OCI-LY1 (cell line): Measurements from ENCODE around the gene IL1RN.

Experiments used
- H2AFZ ChIP-seq: fragments of 200-600 bp; sonication (generic), shearing (Covaris generic); 2 replicates; pipeline ENCODE4 v1.6.0; 2014; ENCODE audit warnings: antibody characterized with exemption, mild to moderate bottlenecking, low read length
- H3F3A ChIP-seq: fragments of 200-600 bp; sonication (generic), shearing (Covaris generic); 2 replicates; pipeline ENCODE4 v1.6.0; 2014; ENCODE audit warnings: mild to moderate bottlenecking, antibody characterized with exemption, low read length, moderate library complexity; ENCODE audit not compliant: insufficient read depth
- H3K27ac ChIP-seq: fragments of 200-600 bp; sonication (generic); 2 replicates; pipeline ENCODE4 v1.5.1; 2014; ENCODE audit warnings: low read length, mixed run types, mild to moderate bottlenecking, low read depth; ENCODE audit not compliant: poor library complexity, severe bottlenecking
- H3K27me3 ChIP-seq: fragments of 200-600 bp; sonication (generic); 2 replicates; pipeline ENCODE4 v1.6.0; 2014; ENCODE audit warnings: antibody characterized with exemption, mild to moderate bottlenecking, low read length, moderate library complexity; ENCODE audit not compliant: insufficient read depth
- H3K36me3 ChIP-seq: fragments of 200-600 bp; sonication (generic); 2 replicates; pipeline ENCODE4 v1.6.1; 2014; ENCODE audit warnings: mild to moderate bottlenecking, antibody characterized with exemption, low read length, moderate library complexity, mixed read lengths; ENCODE audit not compliant: insufficient read depth
- H3K4me1 ChIP-seq: fragments of 200-600 bp; sonication (generic); 2 replicates; pipeline ENCODE4 v1.5.1; 2014; ENCODE audit warnings: mild to moderate bottlenecking, low read length, moderate library complexity; ENCODE audit not compliant: insufficient read depth, severe bottlenecking
- H3K4me2 ChIP-seq: fragments of 200-600 bp; sonication (generic), shearing (Covaris generic); 2 replicates; pipeline ENCODE4 v1.6.1; 2014; ENCODE audit warnings: low read length
- H3K4me3 ChIP-seq: fragments of 200-600 bp; sonication (generic); 2 replicates; pipeline ENCODE4 v1.5.1; 2014; ENCODE audit warnings: low read length, low read depth, mild to moderate bottlenecking, mixed read lengths; ENCODE audit not compliant: poor library complexity, severe bottlenecking
- H3K79me2 ChIP-seq: fragments of 200-600 bp; shearing (Covaris generic); 2 replicates; pipeline ENCODE4 v1.6.1; 2016; ENCODE audit warnings: mixed run types, low read length, mixed read lengths; ENCODE audit not compliant: insufficient read depth
- H3K9ac ChIP-seq: fragments of 200-600 bp; sonication (generic), shearing (Covaris generic); 2 replicates; pipeline ENCODE4 v1.6.1; 2014; ENCODE audit warnings: mild to moderate bottlenecking, low read length, mixed read lengths
- H3K9me2 ChIP-seq: fragments of 200-600 bp; sonication (generic), shearing (Covaris generic); 2 replicates; pipeline ENCODE4 v1.6.1; 2014; ENCODE audit warnings: low read depth, mild to moderate bottlenecking, low read length, mixed read lengths
- H3K9me3 ChIP-seq: fragments of 200-600 bp; shearing (Covaris generic); 2 replicates; pipeline ENCODE4 v1.6.1; 2014; ENCODE audit warnings: low read length, mixed read lengths
- H4K20me1 ChIP-seq: fragments of 200-600 bp; sonication (generic), shearing (Covaris generic); 2 replicates; pipeline ENCODE4 v1.6.0; 2016; ENCODE audit warnings: mild to moderate bottlenecking, low read length; ENCODE audit not compliant: insufficient read depth
- EZH2 ChIP-seq: fragments of 200-600 bp; sonication (generic), shearing (Covaris generic); IDR thresholded peaks from 2 replicates; pipeline ENCODE4 v1.8.0; 2017; ENCODE audit warnings: borderline replicate concordance, mixed run types, mild to moderate bottlenecking, antibody characterized with exemption, low read length, moderate library complexity, mixed read lengths
- TF ChIP-seq, protein P1 (sequence below): fragments of 200-600 bp; sonication (generic), shearing (Covaris generic); IDR thresholded peaks from 2 replicates; pipeline ENCODE4 v1.5.1; 2017; ENCODE audit warnings: mild to moderate bottlenecking, antibody characterized with exemption, low read length, moderate library complexity, mixed read lengths

IL1RN gene

DNA sequence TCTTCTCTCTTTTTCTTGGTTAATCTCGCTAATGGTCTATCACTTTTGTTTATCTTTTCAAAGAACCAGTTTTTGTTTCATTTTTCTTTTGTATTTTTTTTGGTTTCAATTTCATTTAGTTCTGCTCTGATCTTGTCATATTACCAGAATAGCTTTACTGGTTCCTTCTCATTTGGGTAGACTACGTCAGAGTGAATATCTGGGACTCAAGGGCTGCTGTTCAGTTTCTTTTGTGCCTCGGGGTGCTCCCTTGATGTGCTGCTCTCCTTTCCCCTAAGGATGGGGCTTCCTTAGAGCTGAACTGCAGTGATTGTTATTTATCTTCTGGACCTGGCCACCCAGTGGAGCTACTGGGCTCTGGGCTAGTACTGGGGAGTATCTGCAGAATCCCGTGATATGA, 29.4 kb upstream of the IL1RN start:
- no peak overlapping the region for H3K4me2 ChIP-seq
- H3K4me3 ChIP-seq = no peak overlapping the region
- H3K9me2 ChIP-seq = no peaks in the 10 kb centered on the region
- H3F3A ChIP-seq = no peaks in the 10 kb centered on the region
- H3K9ac ChIP-seq = no peak overlapping the region
- H3K27ac ChIP-seq = no peak overlapping the region
- no peaks in the 10 kb centered on the region for H4K20me1 ChIP-seq
- H3K9me3 ChIP-seq = no peaks in the 10 kb centered on the region
- no peaks in the 10 kb centered on the region for H3K79me2 ChIP-seq
- TF ChIP-seq EZH2 = no peak
- TF ChIP-seq, protein P1, sequence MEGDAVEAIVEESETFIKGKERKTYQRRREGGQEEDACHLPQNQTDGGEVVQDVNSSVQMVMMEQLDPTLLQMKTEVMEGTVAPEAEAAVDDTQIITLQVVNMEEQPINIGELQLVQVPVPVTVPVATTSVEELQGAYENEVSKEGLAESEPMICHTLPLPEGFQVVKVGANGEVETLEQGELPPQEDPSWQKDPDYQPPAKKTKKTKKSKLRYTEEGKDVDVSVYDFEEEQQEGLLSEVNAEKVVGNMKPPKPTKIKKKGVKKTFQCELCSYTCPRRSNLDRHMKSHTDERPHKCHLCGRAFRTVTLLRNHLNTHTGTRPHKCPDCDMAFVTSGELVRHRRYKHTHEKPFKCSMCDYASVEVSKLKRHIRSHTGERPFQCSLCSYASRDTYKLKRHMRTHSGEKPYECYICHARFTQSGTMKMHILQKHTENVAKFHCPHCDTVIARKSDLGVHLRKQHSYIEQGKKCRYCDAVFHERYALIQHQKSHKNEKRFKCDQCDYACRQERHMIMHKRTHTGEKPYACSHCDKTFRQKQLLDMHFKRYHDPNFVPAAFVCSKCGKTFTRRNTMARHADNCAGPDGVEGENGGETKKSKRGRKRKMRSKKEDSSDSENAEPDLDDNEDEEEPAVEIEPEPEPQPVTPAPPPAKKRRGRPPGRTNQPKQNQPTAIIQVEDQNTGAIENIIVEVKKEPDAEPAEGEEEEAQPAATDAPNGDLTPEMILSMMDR = no peak
- H3K27me3 ChIP-seq = no peaks in the 10 kb centered on the region; the same call in 1 of the 2 replicates
- no peak overlapping the region for H2AFZ ChIP-seq
- no peaks in the 10 kb centered on the region for H3K36me3 ChIP-seq
- H3K4me1 ChIP-seq = no peaks in the 10 kb centered on the region

DNA sequence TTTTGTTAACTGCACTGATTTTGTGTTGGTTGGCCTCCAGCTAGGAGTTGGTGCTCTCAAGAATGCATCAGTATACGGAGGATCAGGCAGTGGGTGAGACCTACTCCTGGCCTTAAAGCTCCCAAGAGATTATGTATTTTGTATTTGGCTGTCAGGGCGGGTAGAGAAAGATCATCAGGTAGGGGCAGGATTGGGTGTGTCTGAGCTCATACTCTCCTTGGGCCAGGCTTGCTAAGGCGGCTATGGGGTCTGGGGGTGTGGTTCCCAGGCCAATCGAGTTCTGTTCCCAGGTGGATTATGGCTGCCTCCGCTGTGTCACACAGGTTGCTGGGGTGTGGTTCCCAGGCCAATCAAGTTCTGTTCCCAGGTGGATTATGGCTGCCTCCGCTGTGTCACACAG, 28.9 kb upstream of the IL1RN start:
- H3K9me2 ChIP-seq = no peaks in the 10 kb centered on the region
- no peaks in the 10 kb centered on the region for H3K4me1 ChIP-seq
- TF ChIP-seq, protein P1 = no peak
- TF ChIP-seq EZH2 = no peak
- no peaks in the 10 kb centered on the region for H3K9me3 ChIP-seq
- H4K20me1 ChIP-seq = no peaks in the 10 kb centered on the region
- no peak overlapping the region for H2AFZ ChIP-seq
- no peaks in the 10 kb centered on the region for H3K79me2 ChIP-seq
- no peak overlapping the region for H3K9ac ChIP-seq
- no peak overlapping the region for H3K27ac ChIP-seq
- H3K4me3 ChIP-seq = no peak overlapping the region
- no peak overlapping the region for H3K4me2 ChIP-seq
- no peaks in the 10 kb centered on the region for H3F3A ChIP-seq
- H3K36me3 ChIP-seq = no peaks in the 10 kb centered on the region
- H3K27me3 ChIP-seq = no peaks in the 10 kb centered on the region; the same call in 1 of the 2 replicates

DNA sequence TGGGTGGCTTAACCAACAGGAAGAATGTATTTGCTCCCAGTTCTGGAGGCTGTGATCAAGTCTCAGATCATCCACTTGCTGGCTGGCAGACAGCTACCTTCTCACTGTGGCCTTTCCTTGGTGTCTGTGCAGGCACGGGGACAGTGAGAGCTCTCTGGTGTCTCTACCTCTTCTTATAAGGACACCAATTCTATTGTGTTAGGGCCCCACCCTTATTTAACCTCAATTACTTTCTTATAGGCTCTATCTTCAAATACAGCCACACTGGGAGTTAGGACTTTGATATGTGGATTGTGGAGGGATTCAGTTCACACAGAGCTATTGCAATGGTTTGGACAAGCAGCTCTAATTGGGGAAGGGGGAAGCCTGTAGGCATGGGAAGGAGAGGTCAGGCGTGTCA, 25.3 kb upstream of the IL1RN start:
- Histone ChIP-seq H2AFZ (no peak overlapping the region), H3K36me3 (no peaks in the 10 kb centered on the region), H3K27ac (no peak overlapping the region), H3K4me3 (no peak overlapping the region), H3K27me3 (no peaks in the 10 kb centered on the region; the same call in 1 of the 2 replicates), H3K9ac (no peak overlapping the region), H3K9me2 (no peaks in the 10 kb centered on the region), H3K4me1 (no peaks in the 10 kb centered on the region), H3F3A (no peaks in the 10 kb centered on the region), H3K9me3 (no peaks in the 10 kb centered on the region), H4K20me1 (no peaks in the 10 kb centered on the region), H3K79me2 (no peaks in the 10 kb centered on the region), H3K4me2 (no peak overlapping the region)
- TF ChIP-seq, protein P1 = no peak
- no peak for TF ChIP-seq EZH2
